Common myeloid progenitor, CD34-positive (primary cell): ENCODE results near the gene MLF1. TPM values are rescaled to one million over a fixed set of nuclear protein-coding genes. Genes with fewer than 3 reads are reported as not detected.

Experiments
- CTCF ChIA-PET: fragments of 350-600 bp; sonication (Branson Sonifier 250); formaldehyde crosslinking; loops from one replicate; lab custom pipeline; 2021; ENCODE audit warnings: antibody characterized with exemption; lab: Charles Lee
- POLR2A ChIA-PET: fragments of 350-600 bp; sonication (Branson Sonifier 250); formaldehyde crosslinking; loops from one replicate; lab custom pipeline; 2021; ENCODE audit warnings: antibody characterized with exemption; lab: Charles Lee
- DNase-seq, 3 donors: peaks; one replicate each; pipeline versions ENCODE4 v3.0.0 to v3.0.0-alpha.2; 2013
- H3K27ac ChIP-seq, 2 experiments: 1 replicate in 1 of 2; 2 replicates in 1 of 2; pipeline ENCODE4 v1.7.0; 2013; ENCODE audit warnings: inconsistent platforms in 2 of 2, low read length in 2 of 2, mild to moderate bottlenecking in 2 of 2, low read depth in 1 of 2, moderate library complexity in 1 of 2; ENCODE audit not compliant: severe bottlenecking in 2 of 2, insufficient read depth in 1 of 2, poor library complexity in 1 of 2
- H3K27me3 ChIP-seq, 5 experiments: replicated peaks in 2 of 5; 1 replicate in 3 of 5; 2 replicates in 2 of 5; pipeline versions ENCODE4 v1.6.1 to v1.7.0; 2013; ENCODE audit warnings: low read length in 4 of 5, mild to moderate bottlenecking in 2 of 5, moderate library complexity in 2 of 5, inconsistent platforms in 1 of 5; ENCODE audit not compliant: insufficient read depth in 5 of 5, control insufficient read depth in 4 of 5
- H3K36me3 ChIP-seq, 4 experiments: 1 replicate in 2 of 4; 2 replicates in 2 of 4; pipeline versions ENCODE4 v1.6.1 to v1.7.0; 2013; ENCODE audit warnings: low read length in 3 of 4, control low read depth in 1 of 4, mild to moderate bottlenecking in 1 of 4; ENCODE audit not compliant: control insufficient read depth in 4 of 4, insufficient read depth in 4 of 4
- H3K4me1 ChIP-seq, 4 experiments: 1 replicate in 3 of 4; 2 replicates in 1 of 4; pipeline versions ENCODE4 v1.6.1 to v1.7.1; 2013; ENCODE audit warnings: low read length in 3 of 4, mild to moderate bottlenecking in 3 of 4, control low read depth in 1 of 4, inconsistent platforms in 1 of 4, moderate library complexity in 1 of 4; ENCODE audit not compliant: control insufficient read depth in 4 of 4, insufficient read depth in 4 of 4; ENCODE audit errors: control extremely low read depth in 1 of 4
- H3K4me3 ChIP-seq, 7 experiments: 1 replicate in 4 of 7; 2 replicates in 3 of 7; pipeline versions ENCODE4 v1.5.1 to v1.7.0; 2013; ENCODE audit warnings: mild to moderate bottlenecking in 7 of 7, low read length in 6 of 7, moderate library complexity in 6 of 7, inconsistent platforms in 2 of 7, low read depth in 2 of 7, control low read depth in 1 of 7; ENCODE audit not compliant: insufficient read depth in 4 of 7, control insufficient read depth in 1 of 7; ENCODE audit errors: extremely low read depth in 1 of 7
- H3K9me3 ChIP-seq, 5 experiments: 1 replicate in 4 of 5; 2 replicates in 1 of 5; pipeline versions ENCODE4 v1.6.1 to v1.7.1; 2013; ENCODE audit warnings: low read length in 4 of 5, mild to moderate bottlenecking in 2 of 5, inconsistent platforms in 1 of 5, low read depth in 1 of 5, moderate library complexity in 1 of 5; ENCODE audit not compliant: control insufficient read depth in 4 of 5, insufficient read depth in 2 of 5; ENCODE audit errors: control extremely low read depth in 1 of 5
- WGBS: methylation state at CpG from one replicate; pipeline ENCODE4 v1.1.5; 2013; ENCODE audit not compliant: insufficient coverage; 5-methylcytosine and 5-hydroxymethylcytosine counted together
- polyA plus RNA-seq: library from polyadenylated mRNA; unstranded; fragments of 120-200 nt; gene quantifications from one replicate; pipeline ENCODE4 v1.2.1, GENCODE V29; 2013

Gene MLF1
- polyA plus RNA-seq, result 8.5 TPM

DNA sequence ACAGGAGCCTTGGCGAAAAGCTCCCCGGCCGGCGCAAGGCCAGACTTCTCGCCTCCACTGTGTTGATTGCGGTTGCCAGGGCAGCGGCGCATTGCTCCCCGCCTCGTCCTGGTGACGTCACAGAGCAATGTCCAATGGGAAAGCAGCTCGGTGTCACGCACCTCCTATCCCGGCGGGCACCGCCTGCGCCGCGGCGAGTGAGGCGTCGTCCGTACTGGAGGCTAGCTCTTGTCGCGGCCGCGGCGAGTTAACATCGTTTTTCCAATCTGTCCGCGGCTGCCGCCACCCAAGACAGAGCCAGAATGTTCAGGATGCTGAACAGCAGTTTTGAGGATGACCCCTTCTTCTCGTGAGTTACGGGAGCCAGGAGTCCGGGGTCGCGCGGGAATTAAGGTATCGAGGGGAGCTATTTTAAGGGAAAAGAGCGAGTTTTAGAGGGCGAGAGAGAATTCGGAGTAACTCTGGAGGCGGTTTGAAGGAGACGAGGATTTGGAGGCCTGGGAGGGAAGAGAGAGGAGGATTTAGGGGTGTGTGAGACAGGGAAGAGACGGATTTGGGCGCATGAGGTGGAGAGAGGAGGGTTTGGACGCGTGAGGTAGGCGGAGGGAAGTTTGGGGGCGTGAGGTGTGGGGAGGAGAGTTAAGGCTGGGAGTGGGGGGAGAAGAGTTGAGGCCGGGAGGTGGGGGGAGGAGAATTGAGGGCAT, at the start of gene MLF1:
Gene MLF1 (plus strand): TSS at position 196 of the 704 bp plus-strand sequence. CDS start 107 bp downstream, at position 303.
- under 1% methylated on average over 44 of the region's 51 CpGs for WGBS
- Histone ChIP-seq H3K27me3 (peaks cover 0 to 8% (median 2%) of the 10 kb centered on the region in 5 experiments), H3K27ac (peak within 1 kb of the TSS in 1 of 2 experiments; percentile 71), H3K4me3 (peak within 1 kb of the TSS in 6 of 7 experiments; percentile 35 to 65 (median 54)), H3K36me3 (no peaks in the 10 kb centered on the region), H3K9me3 (peaks cover 0 to 5% (median 0%) of the 10 kb centered on the region in 5 experiments), H3K4me1 (peaks cover 0 to 12% (median 9%) of the 10 kb centered on the region in 4 experiments)
- ChIA-PET CTCF (interaction anchor here (1.0 to 1.7 kb wide), 6 partner anchors 10 to 221 kb away, joined by 3 to 6 read pairs (median 3); no protein-coding TSS in a partner anchor), POLR2A (interaction anchor here (0.7 to 2.4 kb wide), 3 partner anchors 73 to 1396 kb away, joined by 3 to 10 read pairs (median 4); partner anchors contain the start of gene GFM1)
- DNase-seq, result peak; percentile 92 to 95 (median 95)

GRCh38 chr3:158522221-158523136, 48.5 kb upstream of the MLF1 start:
- Histone ChIP-seq H3K27ac (no peak overlapping the region), H3K27me3 (no peaks in the 10 kb centered on the region), H3K9me3 (peaks cover 0 to 4% (median 2%) of the 10 kb centered on the region in 5 experiments), H3K4me1 (no peaks in the 10 kb centered on the region), H3K4me3 (no peak overlapping the region), H3K36me3 (no peaks in the 10 kb centered on the region)
- ChIA-PET POLR2A (no interaction called here), CTCF (interaction anchor here (1.0 kb wide), 1 partner anchor 9 kb away, joined by 3 read pairs; no protein-coding TSS in a partner anchor)
- no peak for DNase-seq
- WGBS, result no CpG with 5 or more reads among the region's 4 CpGs

DNA sequence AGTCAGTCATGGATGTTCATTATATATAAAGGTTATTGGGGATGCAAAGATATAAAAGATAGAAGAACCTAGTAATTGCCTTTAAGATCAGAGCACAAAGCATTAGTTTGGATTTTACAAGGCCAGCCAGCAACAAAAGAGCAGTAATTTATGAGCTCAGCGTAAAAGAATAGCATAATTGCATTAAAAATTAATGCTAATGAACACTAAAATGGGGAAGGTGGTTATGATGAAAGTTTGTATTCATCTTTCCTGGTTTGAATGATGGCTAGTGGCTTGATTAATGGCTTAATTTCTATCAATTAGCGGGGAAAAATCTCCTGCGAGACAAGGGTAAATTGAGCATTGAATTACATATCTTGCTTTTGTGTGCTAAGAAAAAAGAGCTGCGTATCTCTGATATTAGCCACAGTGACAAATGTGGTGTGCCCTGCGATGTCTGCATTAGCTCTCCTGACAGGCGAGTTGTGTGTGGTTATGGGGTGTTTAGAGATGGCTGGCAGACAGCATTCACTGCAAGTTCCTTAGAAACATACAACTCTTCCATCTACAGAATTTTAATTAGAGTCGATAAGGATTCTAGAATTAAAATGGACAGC, 42.8 kb upstream of the MLF1 start:
- POLR2A ChIA-PET, result no interaction called here
- 98% methylated on average over 4 of the region's 7 CpGs for WGBS
- peaks cover 0 to 4% (median 0%) of the 10 kb centered on the region in 5 experiments for H3K9me3 ChIP-seq
- H3K4me3 ChIP-seq, result no peak overlapping the region
- CTCF ChIA-PET, result interaction anchor here (1.2 to 2.6 kb wide), 2 partner anchors 11 to 995 kb away, joined by 3 to 12 read pairs; no protein-coding TSS in a partner anchor
- no peaks in the 10 kb centered on the region for H3K4me1 ChIP-seq
- no peak overlapping the region for H3K27ac ChIP-seq
- H3K27me3 ChIP-seq, result no peaks in the 10 kb centered on the region
- H3K36me3 ChIP-seq, result no peaks in the 10 kb centered on the region
- DNase-seq, result peak in 1 of 3 donors; percentile 24

GRCh38 chr3:158531334-158531733, 39.7 kb upstream of the MLF1 start:
- ChIA-PET POLR2A (interaction anchor here (0.6 to 0.8 kb wide), 2 partner anchors 97 to 959 kb away, joined by 3 to 4 read pairs; no protein-coding TSS in a partner anchor), CTCF (interaction anchor here (1.0 to 1.5 kb wide), 13 partner anchors 9 to 999 kb away, joined by 3 to 9 read pairs (median 4); partner anchors contain the start of gene LXN)
- 100% methylated on average over 2 of the region's 5 CpGs for WGBS
- H3K4me3 ChIP-seq, result no peak overlapping the region
- no peaks in the 10 kb centered on the region for H3K4me1 ChIP-seq
- H3K27ac ChIP-seq, result no peak overlapping the region
- H3K27me3 ChIP-seq, result no peaks in the 10 kb centered on the region
- no peaks in the 10 kb centered on the region for H3K9me3 ChIP-seq
- no peaks in the 10 kb centered on the region for H3K36me3 ChIP-seq
- no peak for DNase-seq

- no peaks in the 10 kb centered on the region for H3K36me3 ChIP-seq
- ChIA-PET CTCF (interaction anchor here (0.6 to 1.5 kb wide), 14 partner anchors 8 to 1000 kb away, joined by 3 to 9 read pairs (median 4); no protein-coding TSS in a partner anchor), POLR2A (interaction anchor here (0.8 kb wide), 1 partner anchor 959 kb away, joined by 4 read pairs; no protein-coding TSS in a partner anchor)
- H3K4me1 ChIP-seq, result no peaks in the 10 kb centered on the region
- H3K27me3 ChIP-seq, result no peaks in the 10 kb centered on the region
- no peak overlapping the region for H3K27ac ChIP-seq
- H3K9me3 ChIP-seq, result no peaks in the 10 kb centered on the region
- no peak overlapping the region for H3K4me3 ChIP-seq
- peak; percentile 66 to 80 (median 69) for DNase-seq
Measured at GRCh38 chr3:158532099-158532734, 38.8 kb upstream of the MLF1 start.

DNA sequence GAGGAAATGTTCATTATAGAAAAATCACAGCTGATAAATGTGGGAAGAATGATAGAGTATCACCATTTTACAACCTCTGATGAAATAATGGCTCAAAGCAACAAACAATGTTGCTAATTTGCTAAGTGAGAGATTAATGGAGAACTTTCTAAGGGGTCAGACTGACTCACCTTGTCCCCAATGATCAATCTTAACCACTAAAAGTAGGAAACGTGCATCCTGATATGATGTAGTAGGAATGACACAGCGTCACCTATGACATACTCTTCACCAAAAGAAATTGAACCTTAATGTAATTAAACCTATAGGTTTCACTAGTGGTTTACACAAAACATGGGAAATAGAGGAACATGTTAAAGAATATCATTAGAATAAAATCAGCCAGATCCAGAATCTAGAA, 35.1 kb upstream of the MLF1 start:
- ChIA-PET CTCF (no interaction called here), POLR2A (no interaction called here)
- H3K27me3 ChIP-seq, result no peaks in the 10 kb centered on the region
- no peaks in the 10 kb centered on the region for H3K4me1 ChIP-seq
- whole genome bisulfite sequencing, result no CpG with 5 or more reads among the region's 2 CpGs
- no peak overlapping the region for H3K27ac ChIP-seq
- H3K36me3 ChIP-seq, result no peaks in the 10 kb centered on the region
- DNase-seq, result no peak
- no peaks in the 10 kb centered on the region for H3K9me3 ChIP-seq
- no peak overlapping the region for H3K4me3 ChIP-seq
